ENCODE measurements around the gene MORC1.

Gene MORC1

DNA sequence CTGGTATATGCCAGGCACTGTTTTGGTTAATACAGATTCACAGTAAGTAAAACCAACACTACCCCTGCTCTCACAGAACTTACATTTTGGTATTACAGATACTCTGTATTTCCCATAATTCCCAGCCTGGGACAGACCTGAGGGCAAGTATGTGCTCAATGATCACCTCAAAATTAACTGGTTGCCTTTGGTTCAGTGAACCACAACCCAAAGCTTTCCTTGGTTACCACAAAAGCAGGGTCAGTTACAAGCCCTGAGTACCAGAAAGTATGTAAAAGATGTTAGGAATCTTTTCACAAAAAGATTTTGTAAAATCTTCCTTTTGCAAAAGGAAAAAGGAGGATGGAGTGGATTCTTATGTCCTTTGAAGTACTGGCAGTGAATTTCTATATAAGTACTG lies 92.0 kb downstream of the MORC1 start:
- no peak for DNase-seq

DNA sequence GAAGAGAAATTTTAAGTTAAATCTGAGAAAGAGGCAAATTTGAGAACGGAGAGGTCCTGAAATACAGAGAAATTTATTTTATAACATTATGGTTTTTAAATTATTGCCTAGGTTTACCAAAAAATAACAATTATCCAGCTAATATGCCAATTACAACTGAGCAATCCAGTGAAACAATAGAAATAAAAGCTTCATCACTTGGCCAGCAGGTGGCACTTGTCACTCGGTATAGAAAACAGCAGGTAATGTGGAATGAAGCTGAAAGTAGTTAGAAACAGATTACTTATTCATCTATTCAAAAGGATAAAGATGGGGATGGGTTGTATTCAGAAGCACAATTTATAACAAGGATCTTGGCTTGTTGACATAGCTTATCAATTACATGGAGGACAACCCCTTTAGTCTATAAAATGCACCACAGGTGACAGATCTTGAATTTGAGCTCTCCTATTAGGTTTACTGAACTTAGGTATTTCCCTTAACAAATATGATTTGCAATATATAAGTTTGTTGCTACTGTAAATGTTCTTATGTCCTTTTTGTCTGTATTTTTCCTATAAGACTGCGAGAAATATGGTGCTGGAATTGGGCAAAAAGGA lies 94.2 kb downstream of the MORC1 start:
- DNase-seq, result peak in 1 of 2 donors; percentile 36

DNA sequence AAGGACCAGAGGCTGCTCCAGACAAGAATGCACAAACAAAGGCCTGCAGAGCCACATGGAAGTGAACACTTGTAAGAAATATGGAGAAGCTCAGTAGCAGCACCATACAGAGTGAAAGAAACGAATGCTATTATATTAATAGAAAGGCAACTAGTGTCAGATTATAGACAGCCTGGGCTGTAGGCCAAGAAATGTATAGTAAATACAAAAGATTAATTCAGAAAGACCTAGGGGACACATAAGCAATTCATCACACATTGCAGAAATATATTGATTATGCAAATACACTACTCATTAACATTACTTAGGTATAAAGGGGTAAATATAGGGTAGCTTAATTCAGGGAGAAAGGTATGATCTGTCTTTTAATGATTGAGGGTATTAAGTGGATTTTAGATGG lies 94.8 kb downstream of the MORC1 start:
- DNase-seq, result no peak

DNA sequence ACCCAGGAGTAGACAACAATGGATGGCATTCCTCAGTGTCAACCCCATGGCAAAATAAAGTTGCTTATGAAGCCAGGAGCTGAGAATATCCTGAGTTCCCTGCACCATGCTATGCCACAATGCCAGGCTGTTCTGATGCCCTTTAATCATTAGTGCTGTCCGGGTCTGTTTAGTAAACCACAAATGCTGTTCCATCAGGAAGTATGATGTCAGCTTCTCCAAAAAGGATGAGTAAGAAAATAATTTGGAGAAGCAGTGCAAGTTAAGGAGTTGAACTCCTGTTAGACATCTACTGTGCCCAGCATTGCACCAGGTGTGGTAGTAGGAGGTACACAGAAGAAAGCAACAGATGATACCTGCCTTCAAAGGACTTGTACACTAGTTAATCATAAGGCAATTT lies 96.4 kb downstream of the MORC1 start:
- DNase-seq, result no peak

DNA sequence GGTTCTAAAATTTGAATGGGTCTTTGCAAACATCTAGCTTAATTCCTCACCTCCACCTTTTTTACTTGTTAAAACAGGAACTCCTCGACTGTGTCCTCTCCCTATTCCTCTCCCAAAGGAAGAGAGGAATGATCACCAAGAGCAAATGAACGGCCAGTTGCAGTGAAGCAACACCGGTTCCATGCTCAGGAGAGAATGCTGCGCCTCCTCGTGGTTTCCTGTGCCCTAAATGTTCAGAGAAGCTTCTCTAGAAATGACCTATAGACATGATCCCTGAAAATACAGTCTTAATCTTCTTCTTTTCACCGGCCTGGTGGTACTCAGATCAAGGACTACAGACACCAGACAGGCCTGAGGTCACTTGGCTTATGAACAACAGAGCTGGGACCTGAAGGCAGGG lies 99.1 kb downstream of the MORC1 start:
- DNase-seq, result no peak

DNA sequence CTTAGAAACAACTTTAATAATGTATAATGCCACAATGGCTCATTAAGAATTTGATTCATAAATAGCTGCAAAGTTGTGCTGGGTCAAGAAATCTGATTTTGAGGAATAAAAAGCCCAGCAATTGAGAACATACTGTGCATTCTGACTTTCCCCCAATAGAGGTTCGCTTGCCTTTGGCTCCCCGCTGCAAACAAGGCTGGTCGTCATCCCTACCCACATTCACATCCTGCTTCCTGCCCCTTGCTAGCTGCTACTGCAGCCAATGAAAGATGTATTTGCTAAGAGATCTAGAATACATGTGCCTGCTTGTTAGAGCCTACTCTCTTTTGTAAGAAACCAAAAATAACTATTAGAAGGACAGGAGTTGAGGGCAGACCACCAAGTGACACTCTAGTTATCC lies 112.5 kb downstream of the MORC1 start:
- no peak for DNase-seq

DNA sequence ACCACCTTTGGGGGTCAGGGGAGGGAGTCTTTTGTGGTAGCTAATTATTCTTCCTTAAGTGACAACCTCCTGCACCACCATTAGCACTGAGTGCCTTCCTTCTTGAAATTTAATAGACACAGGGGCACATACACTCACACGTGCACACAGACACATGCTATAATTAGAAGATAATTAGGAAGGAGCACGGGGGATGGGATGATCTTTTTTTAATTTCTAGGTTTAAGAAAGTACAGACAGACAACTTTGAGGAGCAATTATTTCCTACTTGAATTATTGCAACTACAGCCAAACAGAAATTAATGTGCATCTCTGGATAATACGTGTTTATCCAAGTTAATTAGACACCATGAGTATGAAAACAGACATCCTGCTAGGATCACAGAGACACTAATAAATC lies 119.5 kb downstream of the MORC1 start:
- DNase-seq, result no peak

DNA sequence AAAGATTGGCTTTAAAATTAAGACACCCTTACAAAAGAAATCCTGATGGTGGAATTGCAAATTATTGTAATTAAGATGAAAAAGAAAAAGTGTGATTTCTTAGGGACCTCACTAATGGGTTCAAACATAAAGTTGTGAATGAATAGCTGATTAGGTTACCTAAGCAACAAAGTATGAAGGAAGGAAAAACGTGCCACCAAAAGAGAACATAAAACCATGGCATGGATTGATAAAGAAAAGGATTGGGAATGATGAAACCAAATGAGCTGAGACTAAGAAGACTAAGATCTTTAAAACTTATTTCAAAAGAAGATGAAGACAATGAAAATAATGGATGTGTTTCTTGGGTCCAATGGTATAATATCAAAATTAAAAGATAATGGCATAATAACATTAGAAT lies 132.1 kb downstream of the MORC1 start:
- DNase-seq, result no peak

DNA sequence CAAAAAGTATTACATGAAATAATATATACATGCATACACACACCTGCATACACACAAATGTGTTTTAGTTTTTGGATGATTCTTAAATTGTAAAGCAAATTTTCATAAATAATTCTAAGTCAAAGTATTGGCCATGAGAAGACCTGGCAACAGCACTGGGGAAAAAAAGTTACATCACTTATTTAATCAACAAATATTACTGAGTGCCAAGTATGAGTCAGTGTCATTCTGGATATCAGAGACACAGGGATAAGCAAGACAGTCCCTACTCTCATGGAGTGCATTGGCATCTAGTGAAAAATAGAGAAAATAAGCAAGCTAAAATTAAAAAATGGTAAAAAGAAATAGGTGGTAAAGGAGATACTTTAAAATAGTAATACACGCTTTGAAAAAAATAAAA lies 134.9 kb downstream of the MORC1 start:
- no peak for DNase-seq

DNA sequence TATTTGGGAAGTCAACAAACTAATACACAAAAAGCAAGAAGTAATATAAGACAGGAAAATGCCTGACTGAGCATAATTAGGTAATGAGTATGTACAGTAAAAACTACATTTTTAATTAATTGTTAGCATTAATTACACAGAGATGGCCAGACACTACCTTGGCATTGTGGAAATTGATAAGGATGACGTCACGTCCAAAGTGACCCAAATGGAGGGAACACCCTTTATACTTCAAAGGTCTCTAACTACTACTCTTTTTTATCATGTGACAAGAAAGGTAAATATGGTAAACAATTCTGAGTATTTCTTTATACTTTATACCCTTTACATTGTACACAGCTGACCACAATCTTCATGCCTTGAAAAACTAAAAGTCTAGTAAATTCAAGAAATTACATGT lies 141.9 kb downstream of the MORC1 start:
- DNase-seq, result no peak

DNA sequence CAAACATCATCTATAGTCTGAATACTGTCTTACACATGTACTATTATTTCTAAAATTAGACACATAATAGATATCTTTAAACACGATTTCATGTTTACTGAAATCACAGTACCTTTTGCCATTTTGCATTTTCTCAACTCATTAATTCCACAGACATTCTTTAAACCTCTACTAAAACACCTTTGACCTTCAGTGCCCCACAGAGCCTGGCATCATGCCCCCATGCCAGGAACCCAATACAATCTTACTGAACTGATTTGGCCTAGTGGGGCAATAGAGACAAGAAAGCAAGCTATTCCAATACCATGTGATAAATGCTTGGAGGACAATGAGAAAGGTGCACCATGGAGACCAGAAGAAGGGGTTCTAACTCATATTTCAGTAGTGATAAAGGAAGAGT lies 144.9 kb downstream of the MORC1 start:
- DNase-seq, result no peak

DNA sequence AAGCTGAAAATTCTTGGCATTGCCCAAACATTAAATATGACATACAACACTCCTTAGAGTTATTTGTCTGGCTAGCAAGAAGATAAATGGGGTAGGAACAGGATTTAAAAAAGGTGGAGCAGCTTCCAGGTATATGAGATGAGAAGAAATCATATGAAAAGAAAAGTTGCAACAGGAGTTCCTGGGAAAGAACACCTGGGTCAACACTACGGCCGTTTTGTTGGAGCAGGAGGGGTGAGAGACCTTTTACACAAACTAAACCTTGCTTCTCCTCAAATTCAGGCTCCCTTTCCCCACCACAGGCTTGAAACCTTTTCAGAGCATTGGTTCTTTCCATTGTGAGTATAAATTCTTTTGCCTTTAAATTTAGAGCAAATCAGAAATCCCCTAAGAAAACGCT lies 145.5 kb downstream of the MORC1 start:
- no peak for DNase-seq

DNA sequence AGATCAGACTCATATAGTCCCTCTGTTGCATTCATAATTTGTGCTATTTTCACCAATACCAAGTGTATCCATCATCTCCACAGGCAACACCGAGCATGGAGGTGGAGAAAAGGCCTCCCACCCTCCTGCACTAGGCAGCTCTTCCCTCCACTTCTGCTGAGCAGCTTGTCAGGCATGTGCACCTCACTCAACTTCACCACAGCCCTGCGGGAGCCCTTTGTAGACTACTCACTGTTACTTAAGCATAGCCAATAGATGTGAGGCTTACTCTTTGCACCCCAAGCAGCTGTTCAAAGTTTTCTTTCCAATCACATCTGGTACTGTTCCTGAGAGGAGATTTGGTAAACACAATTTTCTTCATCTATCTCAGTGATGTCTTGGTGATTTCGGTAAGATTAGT lies 147.4 kb downstream of the MORC1 start:
- DNase-seq, result no peak

DNA sequence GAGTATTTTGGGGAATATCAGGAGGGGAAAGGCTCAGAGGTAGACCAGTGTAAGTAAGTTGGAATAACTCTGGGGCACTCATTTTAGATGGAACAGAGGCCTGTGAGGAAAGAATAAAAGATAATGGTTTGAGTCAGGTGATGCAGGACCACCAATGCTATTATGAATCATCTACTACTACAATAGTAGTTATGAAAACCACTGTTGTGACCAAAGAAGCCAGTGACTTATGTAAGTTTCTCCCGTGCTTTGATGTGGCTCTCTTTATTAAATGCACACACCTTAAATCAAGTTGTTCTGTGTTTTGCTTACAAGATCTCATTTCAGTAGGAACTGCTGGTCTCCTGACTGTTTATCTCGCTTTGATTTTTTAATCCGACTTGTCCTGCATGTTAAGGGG lies 151.2 kb downstream of the MORC1 start:
- DNase-seq, result no peak

DNA sequence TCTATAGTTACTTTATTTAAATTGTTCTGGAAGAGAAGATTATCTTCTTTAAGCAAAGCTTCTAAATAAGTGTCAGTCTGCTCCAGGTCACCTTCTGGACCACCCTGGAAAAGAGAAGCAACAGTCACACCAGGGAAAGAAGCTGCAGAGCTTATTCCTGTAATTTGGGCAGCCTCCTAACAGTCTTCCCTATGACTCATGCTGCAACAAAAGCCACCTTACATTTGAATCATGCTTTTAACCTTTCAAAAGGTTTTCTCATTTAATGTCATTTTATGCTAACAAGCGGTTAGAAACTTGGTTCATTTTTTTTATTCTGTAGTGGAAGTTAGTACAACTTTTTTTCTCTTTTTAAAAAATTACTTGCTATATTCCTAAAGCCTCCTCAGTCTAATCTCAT lies 158.9 kb downstream of the MORC1 start:
- no peak for DNase-seq

DNA sequence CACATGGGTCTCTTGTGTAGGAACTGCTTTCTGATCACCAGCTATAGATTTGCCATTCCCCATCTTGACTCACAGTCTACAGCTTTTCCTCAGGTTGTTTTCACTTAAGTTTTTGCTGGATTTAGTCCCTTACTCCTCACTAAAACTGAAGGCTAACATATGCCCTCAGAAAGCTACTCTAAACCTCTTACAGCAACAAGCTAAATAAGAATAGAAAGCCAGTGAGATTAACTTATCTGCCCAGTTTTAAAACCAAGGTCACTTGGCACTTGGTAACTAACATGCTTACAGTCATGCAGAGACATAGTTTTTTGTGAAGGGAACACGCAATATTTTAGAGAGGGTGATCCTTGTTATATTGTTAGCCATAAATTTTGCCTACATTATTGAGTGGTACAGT lies 164.2 kb downstream of the MORC1 start, which contains the start of gene GUCA1C:
Gene GUCA1C, minus strand, starts transcription at position 180 of the 400 bp plus-strand sequence. Its CDS starts 117 bp downstream, at position 63.
- no peak for DNase-seq

DNA sequence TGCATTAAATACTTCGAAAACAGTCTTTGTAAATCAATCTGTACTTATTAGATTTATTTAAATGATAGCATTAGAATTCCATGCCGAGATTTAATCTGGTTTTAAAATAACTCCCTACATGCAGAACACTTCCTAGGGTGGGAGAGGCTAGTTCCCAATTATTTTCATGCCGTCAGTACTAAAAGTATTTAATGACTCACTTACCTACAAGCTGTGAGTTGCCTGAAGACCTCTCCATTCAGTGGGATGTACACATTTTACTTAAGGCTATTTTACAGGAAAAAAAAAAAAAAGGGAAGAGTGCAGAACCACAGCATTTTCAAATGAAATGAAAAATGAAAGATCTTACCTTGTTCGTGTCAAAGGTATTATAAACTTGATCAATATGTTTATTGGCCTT lies 164.7 kb downstream of the MORC1 start:
- no peak for DNase-seq

DNA sequence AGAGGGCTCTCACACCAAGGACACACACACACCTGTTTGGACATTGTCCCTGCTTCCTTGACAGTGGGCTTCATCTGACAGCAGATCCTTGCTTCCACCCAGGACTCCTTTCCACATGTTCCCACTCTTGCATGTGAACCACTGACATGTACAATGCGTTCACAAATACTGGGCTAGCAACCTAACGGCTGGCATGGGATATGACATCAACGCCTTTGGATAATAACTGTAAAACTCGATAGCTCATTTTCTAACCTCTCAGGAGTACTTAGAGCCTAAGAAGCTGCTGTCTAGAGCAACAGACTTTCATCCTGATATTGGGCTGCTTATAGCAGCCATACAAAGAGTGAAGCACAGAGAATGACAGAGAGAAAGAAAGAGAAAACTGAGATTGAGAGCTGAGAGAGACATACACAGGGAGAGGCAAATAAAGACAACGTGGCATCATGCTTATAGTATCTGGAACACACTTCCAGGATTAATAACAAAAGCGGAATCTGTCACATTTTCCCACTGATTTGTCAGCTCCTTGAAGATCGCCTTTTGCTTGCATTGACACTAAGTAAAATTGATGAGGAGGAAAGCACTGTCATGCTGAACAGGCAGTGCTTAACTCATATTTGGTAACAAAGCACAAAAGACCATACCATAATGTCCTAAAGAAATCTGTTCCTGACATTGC lies 166.0 kb downstream of the MORC1 start:
- DNase-seq, result no peak

DNA sequence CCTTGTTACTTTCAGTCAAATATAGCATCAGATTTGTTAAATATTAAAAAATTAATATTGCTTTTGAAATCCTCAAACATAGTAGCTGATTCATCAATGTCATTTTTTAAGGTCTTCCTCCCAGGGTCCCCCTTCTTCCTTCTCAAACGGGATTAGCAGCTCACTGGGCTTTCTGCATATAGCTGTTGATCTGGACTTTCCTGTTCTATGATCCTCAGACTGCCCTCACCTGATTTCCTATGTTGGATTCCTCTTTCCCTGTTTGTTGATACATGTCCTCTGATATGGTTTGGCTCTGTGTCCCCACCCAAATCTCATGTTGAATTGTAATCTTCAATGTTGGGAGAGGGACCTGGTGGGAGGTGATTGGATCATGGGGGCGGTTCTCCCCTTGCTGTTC lies 170.1 kb downstream of the MORC1 start:
- DNase-seq, result no peak

DNA sequence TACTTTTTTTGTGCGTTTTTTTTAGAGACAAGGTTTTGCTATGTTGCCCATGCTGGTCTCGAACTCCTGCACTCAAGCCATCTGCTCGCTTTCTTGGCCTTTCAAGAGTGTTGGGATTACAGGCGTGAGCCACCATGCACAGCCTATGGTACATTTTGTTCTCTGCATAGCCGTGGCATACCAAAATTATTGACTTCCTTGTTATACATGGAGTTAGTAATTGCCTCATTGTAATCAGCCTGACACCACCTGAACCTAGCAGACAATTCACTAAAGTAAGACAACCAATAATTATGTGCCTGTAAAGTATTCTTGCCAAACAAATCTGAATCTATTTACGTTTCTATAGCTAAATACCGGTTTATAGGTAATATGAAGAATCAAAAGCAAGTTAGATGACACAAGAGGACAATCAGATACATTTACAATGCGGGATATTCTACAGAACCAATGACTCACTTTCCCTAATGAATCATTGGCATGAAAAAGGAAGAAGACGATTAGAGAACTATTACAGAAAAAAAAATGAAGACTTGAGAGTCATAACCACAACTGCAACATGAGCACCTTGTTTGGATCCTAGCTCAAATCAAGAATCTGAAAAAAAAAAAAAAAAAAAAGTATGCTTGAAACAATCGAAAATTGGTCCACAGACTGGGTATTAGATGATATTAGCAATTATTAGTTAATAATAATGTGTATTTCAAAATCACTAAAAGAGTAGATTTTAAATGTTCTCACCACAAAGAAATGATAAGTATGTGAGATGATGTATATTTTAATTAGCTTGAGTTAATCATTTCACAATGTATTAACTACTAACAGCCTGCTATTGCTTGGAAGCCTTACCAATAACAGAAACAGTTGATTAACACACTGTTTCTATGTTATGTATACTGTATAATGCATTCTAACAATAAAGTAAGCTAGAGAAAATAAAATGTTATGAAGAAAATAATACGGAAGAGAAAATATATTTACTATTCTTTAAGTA lies 171.3 kb downstream of the MORC1 start:
- DNase-seq, result no peak

DNA sequence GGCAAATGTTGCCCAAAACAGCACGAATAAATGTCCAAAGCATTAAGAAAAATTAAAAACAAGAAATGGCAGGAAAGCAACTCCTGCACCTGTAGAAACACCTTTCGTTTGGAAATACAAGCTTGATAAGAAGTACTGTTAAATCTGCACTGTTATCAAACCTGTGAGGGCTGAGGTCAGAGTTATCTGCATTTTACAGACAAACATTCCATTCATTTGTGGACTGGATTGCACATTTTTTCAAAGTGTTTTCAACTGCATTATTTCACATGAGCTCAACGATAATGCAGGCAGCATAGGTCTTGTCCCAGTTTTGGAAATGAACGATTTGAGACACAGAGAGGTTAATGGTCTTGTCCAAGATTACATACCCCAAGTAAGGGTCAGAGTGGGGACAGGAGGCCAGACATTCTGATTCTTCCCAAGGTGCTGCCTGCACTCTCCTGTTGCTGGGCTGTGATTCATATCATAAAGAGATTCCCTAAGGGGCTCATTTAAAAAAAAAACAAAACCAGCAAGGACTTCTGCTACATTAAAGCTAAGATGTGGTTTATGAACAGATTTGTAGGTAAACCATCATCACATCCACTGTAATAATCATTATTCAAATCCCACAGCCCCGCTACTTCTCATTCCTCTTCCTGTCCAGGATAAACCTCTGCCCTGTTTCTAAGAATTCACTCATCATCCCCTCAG lies 177.2 kb downstream of the MORC1 start:
- no peak for DNase-seq

DNA sequence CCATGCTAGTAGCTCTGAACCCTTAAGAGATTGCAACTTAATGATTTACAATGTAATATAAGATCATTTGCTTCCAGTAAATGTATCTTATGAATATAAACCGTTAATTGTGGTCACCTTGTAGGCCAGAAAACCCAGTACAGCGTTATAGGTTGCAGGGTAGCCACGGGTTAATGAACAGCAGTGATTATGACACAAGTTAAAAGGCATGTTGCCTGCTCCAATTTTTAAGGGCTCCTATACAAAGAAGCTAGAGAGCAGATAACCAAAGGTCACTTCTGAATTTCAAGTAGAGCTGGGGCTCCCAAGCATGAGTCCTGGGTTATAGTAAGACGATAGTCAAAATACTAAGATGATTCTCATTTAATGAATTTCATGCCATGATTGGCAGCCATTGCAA lies 177.8 kb downstream of the MORC1 start:
- DNase-seq, result no peak
